GM12875 (cell line): ENCODE results near the gene PPP2R3B.
"Not testable (repeated sequence)": the region's sequence is repeated elsewhere in the genome, so short reads cannot be mapped to it uniquely, and the experiment has no call there.

Source experiments
- H3K4me3 ChIP-seq: one replicate; pipeline ENCODE4 v1.5.1; 2011; ENCODE audit warnings: low read depth, low read length, control low read depth
- TF ChIP-seq, protein P1 (sequence below): IDR thresholded peaks from 2 replicates; pipeline ENCODE4 v1.5.1; 2011; ENCODE audit warnings: low read depth, mild to moderate bottlenecking, control low read depth, inconsistent platforms, low read length, moderate library complexity, borderline replicate concordance; ENCODE audit not compliant: insufficient read depth

PPP2R3B gene

DNA sequence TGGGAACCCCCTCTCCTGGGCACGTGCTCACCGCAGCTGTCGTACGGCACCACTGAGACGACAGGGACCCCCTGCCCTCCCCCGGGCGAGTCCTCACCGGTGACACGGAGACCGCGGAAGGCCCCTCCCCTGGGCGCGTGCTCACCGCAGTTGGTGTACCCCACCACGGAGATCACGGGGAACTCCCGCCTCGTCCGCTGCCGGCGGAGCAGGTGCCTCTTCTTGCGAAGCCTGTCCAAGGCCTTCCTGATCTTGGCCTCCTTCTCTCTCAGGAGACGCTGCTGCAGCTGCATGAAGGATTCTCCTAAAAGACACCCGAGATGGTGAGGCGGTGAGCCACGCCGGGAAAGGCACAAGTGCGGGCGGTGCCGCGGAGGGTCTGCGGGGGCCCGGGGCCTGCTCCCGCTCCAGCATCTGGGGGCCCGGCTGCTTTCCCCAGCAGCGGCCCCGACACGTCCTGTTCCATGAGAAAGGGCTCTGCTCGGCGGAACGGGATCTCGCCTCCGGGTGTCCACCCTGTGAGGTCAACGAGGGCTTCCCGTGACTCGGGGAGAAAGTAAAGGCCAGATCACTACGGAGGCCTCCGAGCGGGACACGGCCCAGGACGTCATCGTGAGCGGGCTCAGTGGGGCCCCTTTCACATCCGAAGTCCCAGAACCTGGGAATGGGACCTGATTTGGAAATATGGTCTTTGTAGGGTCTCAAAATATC is 73.9 kb downstream of the PPP2R3B start:
- TF ChIP-seq, protein P1, sequence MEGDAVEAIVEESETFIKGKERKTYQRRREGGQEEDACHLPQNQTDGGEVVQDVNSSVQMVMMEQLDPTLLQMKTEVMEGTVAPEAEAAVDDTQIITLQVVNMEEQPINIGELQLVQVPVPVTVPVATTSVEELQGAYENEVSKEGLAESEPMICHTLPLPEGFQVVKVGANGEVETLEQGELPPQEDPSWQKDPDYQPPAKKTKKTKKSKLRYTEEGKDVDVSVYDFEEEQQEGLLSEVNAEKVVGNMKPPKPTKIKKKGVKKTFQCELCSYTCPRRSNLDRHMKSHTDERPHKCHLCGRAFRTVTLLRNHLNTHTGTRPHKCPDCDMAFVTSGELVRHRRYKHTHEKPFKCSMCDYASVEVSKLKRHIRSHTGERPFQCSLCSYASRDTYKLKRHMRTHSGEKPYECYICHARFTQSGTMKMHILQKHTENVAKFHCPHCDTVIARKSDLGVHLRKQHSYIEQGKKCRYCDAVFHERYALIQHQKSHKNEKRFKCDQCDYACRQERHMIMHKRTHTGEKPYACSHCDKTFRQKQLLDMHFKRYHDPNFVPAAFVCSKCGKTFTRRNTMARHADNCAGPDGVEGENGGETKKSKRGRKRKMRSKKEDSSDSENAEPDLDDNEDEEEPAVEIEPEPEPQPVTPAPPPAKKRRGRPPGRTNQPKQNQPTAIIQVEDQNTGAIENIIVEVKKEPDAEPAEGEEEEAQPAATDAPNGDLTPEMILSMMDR = no peak

DNA sequence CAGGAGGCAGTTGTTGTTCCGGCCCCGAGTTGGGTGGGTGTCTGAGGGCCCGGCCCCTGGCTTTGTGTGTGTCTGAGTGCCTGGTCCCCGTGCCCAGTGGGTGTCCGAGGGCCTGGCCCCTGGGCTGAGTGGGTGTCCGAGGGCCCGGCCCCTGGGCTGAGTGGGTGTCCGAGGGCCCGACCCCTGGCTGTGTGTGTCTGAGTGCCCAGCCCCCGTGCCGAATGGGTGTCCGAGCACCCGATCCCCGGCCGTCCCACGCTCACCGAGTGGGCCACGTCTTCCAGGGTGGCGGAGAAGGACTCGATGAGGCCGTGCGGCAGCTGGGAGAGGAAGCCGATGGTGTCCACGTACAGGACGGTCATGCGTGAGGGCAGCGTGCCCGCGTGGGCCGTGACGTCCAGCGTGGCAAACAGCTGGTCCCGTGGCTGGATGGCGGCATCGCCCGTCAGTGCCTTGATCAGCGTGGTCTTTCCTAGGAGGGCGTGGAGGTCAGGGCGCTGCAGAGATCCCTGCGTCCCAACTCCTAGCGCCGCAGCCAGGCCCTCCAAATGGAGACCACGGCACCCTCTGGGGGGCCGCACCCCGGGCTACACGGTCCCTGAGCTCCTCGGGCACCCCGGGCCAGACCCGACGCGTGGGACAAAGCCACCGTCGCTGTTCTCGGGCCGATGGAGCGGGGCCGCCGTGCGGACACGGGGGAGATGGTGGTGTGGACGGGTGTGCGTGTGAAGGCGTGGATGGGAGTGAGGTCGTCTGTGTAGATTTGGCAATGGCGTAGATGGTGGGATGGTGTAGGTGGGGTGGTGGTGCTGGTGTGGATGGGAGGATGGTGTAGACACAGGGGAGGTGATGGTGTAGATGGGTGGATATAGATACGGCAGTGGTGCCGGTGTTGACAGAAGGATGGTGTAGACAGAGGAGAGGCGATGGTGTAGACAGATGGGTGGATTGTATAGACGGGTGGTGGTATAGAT is 75.3 kb downstream of the PPP2R3B start:
- no peak overlapping the region for H3K4me3 ChIP-seq
- TF ChIP-seq, protein P1 = no peak

More for the DNA sequence above, 73.9 kb downstream of the PPP2R3B start:
- H3K4me3 ChIP-seq = no peak overlapping the region

DNA sequence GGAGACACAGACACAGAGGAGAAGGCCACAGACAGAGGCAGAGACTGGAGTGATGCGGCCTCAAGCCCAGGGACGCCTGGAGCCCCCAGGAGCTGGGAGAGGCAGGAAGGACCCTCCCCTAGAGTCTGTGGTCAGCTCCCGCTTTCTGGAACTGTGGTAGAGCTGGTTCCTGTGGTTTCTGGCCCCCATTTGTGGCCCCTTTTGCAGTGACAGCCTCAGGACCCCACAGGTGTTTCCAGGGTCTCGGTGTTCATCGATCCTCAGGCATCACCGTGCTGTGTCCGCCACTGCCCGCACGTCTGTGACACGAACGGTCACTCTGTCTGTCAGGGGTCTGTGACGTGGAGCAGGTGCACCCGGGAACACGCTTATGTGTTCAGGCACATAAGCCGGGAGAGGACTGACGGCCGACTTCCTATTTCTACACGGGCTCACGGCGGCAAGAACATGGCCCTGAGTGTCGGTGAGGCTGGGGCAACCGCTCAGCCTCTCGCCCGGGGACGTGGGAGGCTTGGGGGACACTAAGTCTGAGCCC is 76.0 kb downstream of the PPP2R3B start:
- TF ChIP-seq, protein P1 = no peak
- no peak overlapping the region for H3K4me3 ChIP-seq

DNA sequence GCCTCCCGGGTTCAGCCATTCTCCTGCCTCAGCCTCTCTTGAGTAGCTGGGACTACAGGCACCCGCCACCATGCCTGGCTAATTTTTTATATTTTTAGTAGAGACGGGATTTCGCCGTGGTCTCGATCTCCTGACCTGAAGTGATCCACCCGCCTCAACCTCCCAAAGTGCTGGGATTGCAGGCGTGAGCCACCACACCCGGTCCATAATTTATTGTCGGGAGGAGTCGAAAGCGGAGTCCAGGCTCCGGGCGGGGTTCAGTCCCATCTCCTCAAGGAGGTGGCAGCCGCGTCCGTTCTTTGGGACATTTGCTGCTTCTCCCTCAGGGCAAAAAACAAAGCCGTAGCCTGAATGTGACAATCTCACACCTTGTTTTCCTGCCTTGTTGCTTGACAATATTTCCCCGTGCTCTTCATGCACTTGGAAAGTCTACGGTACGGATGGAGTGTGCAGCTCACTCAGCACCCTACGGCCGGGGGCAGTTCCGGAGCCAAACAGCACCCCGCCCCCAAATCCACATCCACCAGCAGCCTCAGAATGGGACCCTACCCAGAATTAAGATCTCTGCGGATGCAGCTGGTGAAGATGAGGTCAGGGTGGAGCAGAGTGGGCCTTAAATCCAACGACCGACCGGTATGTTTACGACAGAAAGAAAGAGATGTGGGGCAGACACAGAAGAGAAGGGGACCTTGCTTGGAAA is 77.7 kb downstream of the PPP2R3B start:
- TF ChIP-seq, protein P1 = no peak
- no peak overlapping the region for H3K4me3 ChIP-seq

- H3K4me3 ChIP-seq = no peak overlapping the region
- TF ChIP-seq, protein P1 = no peak
These were observed 79.2 kb downstream of the PPP2R3B start for GRCh38 chrX:307261-308111.

DNA sequence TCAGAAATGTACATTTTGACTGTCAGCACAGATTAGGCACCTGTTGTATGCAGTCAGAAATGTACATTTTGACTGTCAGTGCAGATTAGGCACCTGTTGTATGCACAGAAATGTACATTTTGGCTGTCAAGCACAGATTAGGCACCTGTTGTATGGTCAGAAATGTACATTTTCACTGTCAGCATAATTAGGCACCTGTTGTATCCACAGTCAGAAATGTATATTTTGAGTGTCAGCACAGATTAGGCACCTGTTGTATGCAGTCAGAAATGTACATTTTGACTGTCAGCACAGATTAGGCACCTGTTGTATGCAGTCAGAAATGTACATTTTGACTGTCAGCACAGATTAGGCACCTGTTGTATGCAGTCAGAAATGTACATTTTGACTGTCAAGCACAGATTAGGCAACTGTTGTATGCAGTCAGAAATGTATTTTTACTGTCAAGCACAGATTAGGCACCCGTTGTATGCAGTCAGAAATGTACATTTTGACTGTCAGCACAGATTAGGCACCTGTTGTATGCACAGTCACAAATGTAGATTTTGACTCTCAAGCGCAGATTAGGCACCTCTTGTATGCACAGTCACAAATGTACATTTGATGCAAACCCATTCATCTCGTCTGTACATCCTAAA is 80.0 kb downstream of the PPP2R3B start:
- not testable (repeated sequence) for H3K4me3 ChIP-seq

DNA sequence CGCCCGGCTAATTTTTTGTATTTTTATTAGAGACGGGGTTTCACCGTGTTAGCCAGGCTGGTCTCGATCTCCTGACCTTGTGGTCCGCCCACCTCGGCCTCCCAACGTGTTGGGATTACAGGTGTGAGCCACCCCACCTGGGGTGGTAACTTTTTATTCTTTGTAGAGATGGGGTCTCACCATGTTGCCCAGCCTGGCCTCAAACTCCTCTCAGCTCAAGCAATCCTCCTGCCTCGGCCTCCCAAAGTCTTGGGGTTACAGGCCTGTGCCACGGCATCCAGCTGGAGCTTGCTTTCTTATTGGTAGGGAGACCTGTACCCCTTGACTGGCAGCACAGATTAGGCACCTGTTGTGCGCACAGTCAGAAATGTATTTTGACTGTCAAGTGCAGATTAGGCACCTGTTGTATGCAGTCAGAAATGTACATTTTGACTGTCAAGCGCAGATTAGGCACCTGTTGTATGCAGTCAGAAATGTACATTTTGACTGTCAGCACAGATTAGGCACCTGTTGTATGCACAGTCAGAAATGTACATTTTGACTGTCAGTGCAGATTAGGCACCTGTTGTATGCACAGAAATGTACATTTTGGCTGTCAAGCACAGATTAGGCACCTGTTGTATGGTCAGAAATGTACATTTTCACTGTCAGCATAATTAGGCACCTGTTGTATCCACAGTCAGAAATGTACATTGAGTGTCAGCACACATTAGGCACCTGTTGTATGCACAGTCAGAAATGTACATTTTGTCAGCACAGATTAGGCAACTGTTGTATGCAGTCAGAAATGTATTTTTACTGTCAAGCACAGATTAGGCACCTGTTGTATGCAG is 80.7 kb downstream of the PPP2R3B start:
- not testable (repeated sequence) for H3K4me3 ChIP-seq
